GM18502 (cell line): ENCODE results near the gene LASP1.
"Not testable (repeated sequence)": the region's sequence is repeated elsewhere in the genome, so short reads cannot be mapped to it uniquely, and the experiment has no call there.

Experiments used
- ATAC-seq: cut with Tn5 transposase; IDR thresholded peaks from one replicate; pipeline ENCODE4 v1.9.1; 2021; ENCODE audit warnings: mild to moderate bottlenecking; ENCODE audit not compliant: unreplicated experiment, poor library complexity

The LASP1 gene

GRCh38 chr17:38905375-38905774 lies 35.5 kb downstream of the LASP1 start:
- ATAC-seq = no peak

DNA sequence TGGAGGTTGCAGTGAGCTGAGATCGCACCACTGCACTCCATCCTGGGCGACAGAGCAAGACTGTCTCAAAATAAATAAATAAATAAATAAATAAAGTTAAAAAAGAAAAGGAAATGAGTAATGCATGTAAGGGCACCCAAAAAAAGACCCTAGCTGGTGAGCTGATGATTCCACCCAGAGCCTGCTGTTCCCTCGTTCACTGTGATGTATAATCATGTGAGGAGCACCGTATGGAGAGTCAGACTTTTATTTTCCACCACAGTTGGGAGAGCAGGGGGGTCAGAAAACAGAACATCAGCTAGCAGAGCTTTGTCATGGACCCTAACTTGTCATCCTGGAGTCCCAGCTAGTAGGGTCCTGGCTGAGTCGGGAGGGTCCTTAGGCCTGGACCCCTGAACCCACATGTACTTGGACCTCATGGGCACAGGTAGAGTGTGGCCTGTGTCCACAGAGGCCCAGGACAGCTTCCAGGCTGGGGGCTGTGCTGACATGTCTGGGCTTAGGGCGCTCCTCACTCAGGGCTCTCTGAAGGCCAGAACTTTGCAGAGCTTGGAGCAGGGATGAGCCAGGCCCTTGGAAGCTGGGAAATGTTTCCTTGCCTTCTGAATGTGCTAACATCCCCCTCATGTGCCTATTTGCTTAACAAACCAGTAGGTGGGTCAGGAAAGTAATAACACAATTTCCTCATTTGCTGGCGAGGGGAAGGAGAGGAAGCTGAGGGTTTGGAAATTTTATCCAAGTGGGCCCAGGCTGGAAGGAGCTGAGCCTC lies 36.8 kb downstream of the LASP1 start:
- ATAC-seq = no peak

DNA sequence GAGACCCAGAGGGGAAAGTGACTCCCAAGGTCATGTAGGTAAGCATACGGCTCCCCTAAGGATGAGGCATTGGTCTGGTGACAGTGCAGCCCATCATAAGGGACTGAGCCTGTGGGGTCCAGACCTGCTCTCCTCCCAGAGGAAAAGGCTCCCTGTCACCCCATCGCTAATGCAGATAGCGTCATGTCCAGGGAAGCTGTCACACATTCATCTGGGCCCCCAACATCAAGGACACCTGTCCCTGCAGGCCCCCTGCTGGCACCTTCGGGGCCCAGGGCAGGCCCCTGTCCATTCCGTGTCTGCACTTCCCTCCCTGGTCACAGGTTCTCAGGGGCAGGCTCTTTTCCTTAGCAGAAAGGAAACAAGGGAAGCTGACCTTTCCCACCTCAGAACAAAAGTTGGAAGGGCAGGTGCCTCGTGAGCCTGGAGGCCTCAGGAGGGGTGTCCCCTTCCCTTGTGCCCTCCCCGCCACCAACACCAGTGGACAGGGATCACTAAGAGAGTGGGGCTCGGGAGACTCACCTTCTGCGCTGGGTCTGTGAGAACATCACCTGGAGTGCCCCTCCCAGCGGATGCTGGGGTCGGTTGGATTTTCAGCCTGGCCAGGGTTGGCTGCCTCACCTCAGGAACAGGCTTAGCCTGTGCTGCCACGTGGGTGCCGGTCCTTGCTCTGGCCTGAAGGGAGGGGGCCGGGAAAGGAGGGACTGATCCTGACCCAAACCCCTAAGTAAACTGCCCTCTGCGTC lies 38.2 kb downstream of the LASP1 start:
- ATAC-seq = no peak

DNA sequence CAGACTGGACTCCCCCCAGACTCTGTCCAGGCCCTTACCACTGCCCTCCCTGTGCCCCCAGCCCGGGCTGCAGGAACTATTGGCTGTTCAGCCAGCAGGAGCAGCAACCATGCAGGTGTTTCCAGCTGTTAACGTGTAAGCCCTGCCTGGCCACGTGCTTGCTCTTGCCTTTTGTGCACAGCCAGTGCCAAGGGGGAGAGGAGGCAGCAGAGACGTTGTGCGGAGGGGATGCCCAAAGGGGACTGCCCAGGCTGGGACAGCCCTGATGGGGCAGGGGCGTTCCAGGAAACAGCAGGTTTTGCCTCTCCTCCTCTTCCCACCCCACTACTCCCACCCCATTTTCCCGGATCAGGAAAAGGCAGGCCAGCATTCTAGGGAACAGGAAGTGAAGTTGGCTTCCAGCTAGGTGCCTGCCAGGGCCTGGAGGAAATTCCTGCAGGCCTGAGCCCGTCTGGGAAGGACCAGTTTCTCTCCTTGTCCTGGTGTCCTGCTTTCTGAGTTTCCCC lies 38.9 kb downstream of the LASP1 start:
- no peak for ATAC-seq

DNA sequence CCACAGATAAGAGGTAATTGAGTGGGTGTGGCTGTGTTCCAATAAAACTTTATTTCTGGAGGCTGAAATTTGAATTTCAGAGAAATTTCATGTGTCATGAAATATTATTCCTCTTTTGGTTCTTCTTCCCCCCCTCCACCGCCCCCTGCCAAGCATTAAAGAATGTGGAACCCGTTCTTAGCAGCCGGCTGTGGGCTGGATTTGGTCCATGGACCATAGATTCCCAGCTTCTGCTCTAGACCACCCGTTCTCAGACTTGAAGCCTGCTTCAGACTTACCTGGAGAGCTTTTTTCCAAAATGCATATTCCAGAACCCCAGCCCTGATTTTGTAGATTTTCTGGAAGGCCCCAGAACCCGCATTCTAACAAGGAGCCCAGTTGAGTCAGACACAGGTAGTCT lies 40.5 kb downstream of the LASP1 start:
- no peak for ATAC-seq

- ATAC-seq = no peak
These were observed 41.3 kb downstream of the LASP1 start for GRCh38 chr17:38911081-38911730.

GRCh38 chr17:38911731-38912081 lies 41.8 kb downstream of the LASP1 start:
- not testable (repeated sequence) for ATAC-seq

DNA sequence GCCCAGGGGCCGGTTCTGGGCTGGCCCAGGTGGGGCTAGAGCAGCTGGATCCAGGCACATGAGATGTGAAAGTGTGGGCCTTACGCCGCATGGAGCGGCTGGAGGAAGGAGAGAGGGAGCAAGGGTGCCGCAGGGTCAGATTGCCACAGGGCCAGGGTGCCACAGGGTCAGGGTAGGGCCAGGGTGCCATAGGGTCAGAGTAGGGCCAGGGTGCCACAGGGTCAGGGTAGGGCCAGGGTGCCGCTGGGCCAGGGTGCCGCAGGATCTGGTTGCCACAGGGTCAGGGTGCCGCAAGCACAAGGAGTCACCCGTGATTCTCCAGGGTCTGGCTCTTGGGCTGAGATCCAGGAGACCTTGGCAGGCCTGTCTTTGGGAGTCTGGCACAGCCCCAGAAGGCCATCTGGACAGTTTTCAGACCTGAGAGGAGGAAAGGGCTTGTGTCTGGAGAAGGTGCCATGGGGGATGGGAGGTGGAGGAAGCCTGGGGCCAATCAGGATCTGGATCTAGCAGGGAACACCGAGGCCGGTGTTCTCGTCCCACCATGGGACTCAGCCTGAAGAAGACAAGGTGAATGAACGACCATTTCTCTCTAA lies 42.5 kb downstream of the LASP1 start:
- no peak for ATAC-seq

DNA sequence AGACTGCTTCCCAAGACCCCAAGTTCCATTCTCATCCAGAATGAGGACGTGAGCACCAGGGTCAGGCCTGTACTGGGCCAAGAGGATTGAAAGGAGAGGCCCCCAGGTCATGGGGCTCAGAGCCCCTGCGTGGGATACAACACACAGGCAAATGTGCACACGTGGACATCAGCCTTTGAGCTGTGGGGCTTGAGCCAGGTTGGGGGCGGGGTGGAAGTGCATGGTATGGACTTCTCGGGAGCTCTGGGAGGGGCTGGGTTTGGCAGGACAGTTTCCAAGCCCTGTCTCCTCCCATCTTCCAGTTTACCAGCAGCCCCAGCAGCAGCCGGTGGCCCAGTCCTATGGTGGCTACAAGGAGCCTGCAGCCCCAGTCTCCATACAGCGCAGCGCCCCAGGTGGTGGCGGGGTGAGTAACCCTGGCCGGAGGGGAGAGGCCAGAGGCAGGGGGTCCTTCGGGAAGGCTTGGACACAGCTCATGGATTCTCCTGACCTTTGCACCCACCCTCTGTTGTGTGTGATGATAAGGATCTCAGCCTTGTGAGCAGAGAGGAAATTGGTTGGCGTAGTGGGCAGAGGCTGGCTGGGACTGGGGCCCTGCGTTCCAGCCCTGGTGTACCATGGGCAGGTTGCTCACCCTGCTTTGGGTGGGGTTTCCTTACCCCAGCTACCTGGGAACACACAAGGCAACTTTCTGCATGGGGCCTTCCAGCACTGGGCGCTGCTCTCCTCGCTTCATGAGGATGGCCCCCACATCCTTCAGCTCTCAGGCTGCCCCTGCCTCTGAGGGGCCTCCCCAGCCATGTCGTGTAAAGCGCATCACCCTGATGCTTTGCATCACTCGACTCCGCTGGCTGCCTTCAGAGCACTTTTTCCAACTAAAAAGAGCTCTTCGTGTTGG lies 45.1 kb downstream of the LASP1 start:
- no peak for ATAC-seq

GRCh38 chr17:38915639-38915995 lies 45.8 kb downstream of the LASP1 start:
- ATAC-seq = no peak

DNA sequence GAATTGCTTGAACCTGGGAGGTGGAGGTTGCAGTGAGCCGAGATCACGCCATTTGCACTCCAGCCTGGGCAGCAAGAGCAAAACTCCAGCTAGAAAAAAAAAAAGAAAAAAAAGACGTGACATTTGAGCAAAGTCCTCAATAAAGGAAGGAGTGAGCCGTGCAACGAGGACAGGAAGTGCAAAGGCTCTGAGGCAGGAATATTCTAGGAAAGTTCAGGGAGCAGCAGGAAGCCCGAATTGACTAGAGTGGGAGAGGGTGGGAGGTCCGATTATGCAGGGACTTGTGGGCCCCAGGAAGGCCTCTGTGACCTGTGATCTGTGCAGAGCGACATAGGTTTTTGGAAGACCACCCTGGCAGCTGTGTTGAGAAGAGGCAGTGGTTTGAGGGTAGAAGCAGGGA lies 46.9 kb downstream of the LASP1 start:
- no peak for ATAC-seq

DNA sequence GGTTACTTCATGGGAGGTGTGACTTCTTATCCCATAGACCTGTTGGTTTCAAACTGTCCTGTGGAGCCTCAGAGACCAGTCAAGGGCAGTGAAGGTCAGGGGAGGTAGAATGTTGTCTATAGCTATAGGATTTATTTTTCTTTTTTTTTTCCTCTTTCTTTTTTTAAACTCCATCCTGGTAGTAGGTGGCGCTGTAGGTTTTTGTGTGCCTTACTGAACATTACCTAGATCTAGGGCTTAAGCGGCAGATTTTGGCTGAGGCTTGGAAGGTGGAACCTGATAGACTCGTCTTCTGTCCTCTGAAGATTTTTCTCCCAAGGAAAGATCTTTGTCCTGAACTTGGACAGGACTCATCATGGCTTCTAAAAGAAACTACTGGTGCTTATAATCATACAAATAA lies 47.4 kb downstream of the LASP1 start:
- no peak for ATAC-seq

DNA sequence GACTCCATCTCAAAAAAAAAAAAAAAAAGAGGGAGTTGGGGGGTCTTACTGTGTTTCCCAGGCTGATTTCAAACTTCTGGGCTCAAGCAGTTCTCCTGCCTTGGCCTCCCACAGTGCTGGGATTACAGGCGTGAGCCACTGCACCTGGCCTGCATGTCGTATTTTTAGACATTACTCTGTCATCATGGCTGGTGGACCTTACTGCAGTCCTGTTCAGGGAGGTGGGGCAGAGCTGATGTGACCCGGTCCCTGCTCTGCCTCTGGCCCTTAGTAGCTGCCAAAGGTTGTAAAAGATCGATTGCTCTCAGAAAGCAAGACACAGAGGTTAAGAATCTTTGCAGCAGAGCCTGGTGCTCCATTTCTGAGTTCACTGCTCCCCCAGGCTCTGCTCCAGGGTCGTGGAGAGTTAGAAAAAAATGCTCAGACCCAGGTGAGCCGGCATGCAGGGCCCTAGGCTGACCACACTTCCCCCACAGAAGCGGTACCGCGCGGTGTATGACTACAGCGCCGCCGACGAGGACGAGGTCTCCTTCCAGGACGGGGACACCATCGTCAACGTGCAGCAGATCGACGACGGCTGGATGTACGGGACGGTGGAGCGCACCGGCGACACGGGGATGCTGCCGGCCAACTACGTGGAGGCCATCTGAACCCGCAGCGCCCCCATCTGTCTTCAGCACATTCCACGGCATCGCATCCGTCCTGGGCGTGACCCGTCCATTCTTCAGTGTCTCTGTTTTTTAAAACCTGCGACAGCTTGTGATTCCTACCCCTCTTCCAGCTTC lies 48.5 kb downstream of the LASP1 start:
- ATAC-seq = no peak

DNA sequence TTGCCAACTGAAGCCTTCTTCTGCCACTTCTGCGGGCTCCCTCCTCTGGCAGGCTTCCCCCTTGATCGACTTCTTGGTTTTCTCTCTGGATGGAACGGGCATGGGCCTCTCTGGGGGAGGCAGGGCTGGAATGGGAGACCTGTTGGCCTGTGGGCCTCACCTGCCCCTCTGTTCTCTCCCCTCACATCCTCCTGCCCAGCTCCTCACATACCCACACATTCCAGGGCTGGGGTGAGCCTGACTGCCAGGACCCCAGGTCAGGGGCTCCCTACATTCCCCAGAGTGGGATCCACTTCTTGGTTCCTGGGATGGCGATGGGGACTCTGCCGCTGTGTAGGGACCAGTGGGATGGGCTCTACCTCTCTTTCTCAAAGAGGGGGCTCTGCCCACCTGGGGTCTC lies 49.1 kb downstream of the LASP1 start:
- no peak for ATAC-seq

DNA sequence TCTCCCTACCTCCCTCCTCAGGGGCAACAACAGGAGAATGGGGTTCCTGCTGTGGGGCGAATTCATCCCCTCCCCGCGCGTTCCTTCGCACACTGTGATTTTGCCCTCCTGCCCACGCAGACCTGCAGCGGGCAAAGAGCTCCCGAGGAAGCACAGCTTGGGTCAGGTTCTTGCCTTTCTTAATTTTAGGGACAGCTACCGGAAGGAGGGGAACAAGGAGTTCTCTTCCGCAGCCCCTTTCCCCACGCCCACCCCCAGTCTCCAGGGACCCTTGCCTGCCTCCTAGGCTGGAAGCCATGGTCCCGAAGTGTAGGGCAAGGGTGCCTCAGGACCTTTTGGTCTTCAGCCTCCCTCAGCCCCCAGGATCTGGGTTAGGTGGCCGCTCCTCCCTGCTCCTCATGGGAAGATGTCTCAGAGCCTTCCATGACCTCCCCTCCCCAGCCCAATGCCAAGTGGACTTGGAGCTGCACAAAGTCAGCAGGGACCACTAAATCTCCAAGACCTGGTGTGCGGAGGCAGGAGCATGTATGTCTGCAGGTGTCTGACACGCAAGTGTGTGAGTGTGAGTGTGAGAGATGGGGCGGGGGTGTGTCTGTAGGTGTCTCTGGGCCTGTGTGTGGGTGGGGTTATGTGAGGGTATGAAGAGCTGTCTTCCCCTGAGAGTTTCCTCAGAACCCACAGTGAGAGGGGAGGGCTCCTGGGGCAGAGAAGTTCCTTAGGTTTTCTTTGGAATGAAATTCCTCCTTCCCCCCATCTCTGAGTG lies 49.6 kb downstream of the LASP1 start:
- no peak for ATAC-seq

DNA sequence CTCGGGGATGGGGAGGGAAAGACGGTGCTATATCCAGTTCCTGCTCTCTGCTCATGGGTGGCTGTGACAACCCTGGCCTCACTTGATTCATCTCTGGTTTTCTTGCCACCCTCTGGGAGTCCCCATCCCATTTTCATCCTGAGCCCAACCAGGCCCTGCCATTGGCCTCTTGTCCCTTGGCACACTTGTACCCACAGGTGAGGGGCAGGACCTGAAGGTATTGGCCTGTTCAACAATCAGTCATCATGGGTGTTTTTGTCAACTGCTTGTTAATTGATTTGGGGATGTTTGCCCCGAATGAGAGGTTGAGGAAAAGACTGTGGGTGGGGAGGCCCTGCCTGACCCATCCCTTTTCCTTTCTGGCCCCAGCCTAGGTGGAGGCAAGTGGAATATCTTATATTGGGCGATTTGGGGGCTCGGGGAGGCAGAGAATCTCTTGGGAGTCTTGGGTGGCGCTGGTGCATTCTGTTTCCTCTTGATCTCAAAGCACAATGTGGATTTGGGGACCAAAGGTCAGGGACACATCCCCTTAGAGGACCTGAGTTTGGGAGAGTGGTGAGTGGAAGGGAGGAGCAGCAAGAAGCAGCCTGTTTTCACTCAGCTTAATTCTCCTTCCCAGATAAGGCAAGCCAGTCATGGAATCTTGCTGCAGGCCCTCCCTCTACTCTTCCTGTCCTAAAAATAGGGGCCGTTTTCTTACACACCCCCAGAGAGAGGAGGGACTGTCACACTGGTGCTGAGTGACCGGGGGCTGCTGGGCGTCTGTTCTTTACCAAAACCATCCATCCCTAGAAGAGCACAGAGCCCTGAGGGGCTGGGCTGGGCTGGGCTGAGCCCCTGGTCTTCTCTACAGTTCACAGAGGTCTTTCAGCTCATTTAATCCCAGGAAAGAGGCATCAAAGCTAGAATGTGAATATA lies 50.8 kb downstream of the LASP1 start:
- ATAC-seq = no peak

GRCh38 chr17:38921756-38922411 lies 52.0 kb downstream of the LASP1 start:
- ATAC-seq = no peak
